Cortex of kidney (tissue), 1 donor: ENCODE results near the gene SH3GL2.

Source experiments
- DNase-seq: peaks from one replicate; lab custom pipeline; 2025; lab: John Stamatoyannopoulos, UW

SH3GL2 gene

GRCh38 chr9:17810728-17811571, 232.1 kb downstream of the SH3GL2 start:
- no peak for DNase-seq

GRCh38 chr9:17813798-17814197, 234.9 kb downstream of the SH3GL2 start:
- no peak for DNase-seq

GRCh38 chr9:17816431-17817027, 237.7 kb downstream of the SH3GL2 start:
- no peak for DNase-seq

GRCh38 chr9:17824191-17824590, 245.3 kb downstream of the SH3GL2 start:
- no peak for DNase-seq

GRCh38 chr9:17824616-17825264, 245.9 kb downstream of the SH3GL2 start:
- DNase-seq: no peak

GRCh38 chr9:17825265-17825659, 246.4 kb downstream of the SH3GL2 start:
- DNase-seq: no peak

GRCh38 chr9:17829064-17829463, 250.2 kb downstream of the SH3GL2 start:
- no peak for DNase-seq

- DNase-seq: no peak
Observed at GRCh38 chr9:17829812-17830385, 251.0 kb downstream of the SH3GL2 start.

GRCh38 chr9:17832812-17833211, 253.9 kb downstream of the SH3GL2 start:
- no peak for DNase-seq

- no peak for DNase-seq
Observed at GRCh38 chr9:17833846-17834245, 255.0 kb downstream of the SH3GL2 start.

- DNase-seq: no peak
Observed at GRCh38 chr9:17837965-17838364, 259.1 kb downstream of the SH3GL2 start.

GRCh38 chr9:17839776-17840175, 260.9 kb downstream of the SH3GL2 start:
- no peak for DNase-seq

- no peak for DNase-seq
Observed at GRCh38 chr9:17843236-17843635, 264.4 kb downstream of the SH3GL2 start.
